ENCODE results near the gene CD2.

The CD2 gene

GRCh38 chr1:116721039-116721405 is 33.2 kb upstream of the CD2 start:
- Histone ChIP-seq H3K4me3 (ENCODE audit: low read length) (no peak overlapping the region), H3K4me1 (ENCODE audit: low read length) (no peaks in the 10 kb centered on the region), H3K27ac (ENCODE audit: low read length) (no peak overlapping the region), H3K9ac (ENCODE audit: low read length) (no peak overlapping the region), H3K36me3 (replicated peaks; ENCODE audit: low read depth, low read length) (no peaks in the 10 kb centered on the region), H2AFZ (ENCODE audit: low read depth, low read length) (no peak overlapping the region), H3K9me3 (ENCODE audit: insufficient read depth, low read length) (no peaks in the 10 kb centered on the region), H3K79me2 (ENCODE audit: low read length) (no peaks in the 10 kb centered on the region), H3K4me2 (ENCODE audit: low read length) (no peak overlapping the region), H3K27me3 (ENCODE audit: low read depth, low read length) (no peaks in the 10 kb centered on the region), H4K20me1 (ENCODE audit: insufficient read depth, low read length) (no peaks in the 10 kb centered on the region)
- no peak for TF ChIP-seq EZH2phosphoT487 (IDR thresholded peaks at IDR 0.05; ENCODE audit: low read depth)
- no peak for TF ChIP-seq CTCF (IDR thresholded peaks at IDR 0.05; ENCODE audit: low read depth, low read length)

- no peak overlapping the region for H3K9ac ChIP-seq (ENCODE audit: low read length)
- H3K4me2 ChIP-seq (ENCODE audit: low read length) = no peak overlapping the region
- H3K27ac ChIP-seq (ENCODE audit: low read length) = no peak overlapping the region
- no peaks in the 10 kb centered on the region for H3K79me2 ChIP-seq (ENCODE audit: low read length)
- no peak overlapping the region for H2AFZ ChIP-seq (ENCODE audit: low read depth, low read length)
- TF ChIP-seq CTCF (IDR thresholded peaks at IDR 0.05; ENCODE audit: low read depth, low read length) (no peak), EZH2phosphoT487 (IDR thresholded peaks at IDR 0.05; ENCODE audit: low read depth) (no peak)
- H3K4me3 ChIP-seq (ENCODE audit: low read length) = no peak overlapping the region
- H3K4me1 ChIP-seq (ENCODE audit: low read length) = no peaks in the 10 kb centered on the region
- H3K9me3 ChIP-seq (ENCODE audit: insufficient read depth, low read length) = no peaks in the 10 kb centered on the region
- H3K27me3 ChIP-seq (ENCODE audit: low read depth, low read length) = no peaks in the 10 kb centered on the region
- H4K20me1 ChIP-seq (ENCODE audit: insufficient read depth, low read length) = no peaks in the 10 kb centered on the region
- H3K36me3 ChIP-seq (replicated peaks; ENCODE audit: low read depth, low read length) = no peaks in the 10 kb centered on the region
Observed at GRCh38 chr1:116721451-116722007, 32.7 kb upstream of the CD2 start.

- Histone ChIP-seq H3K27ac (ENCODE audit: low read length) (no peak overlapping the region), H3K27me3 (ENCODE audit: low read depth, low read length) (no peaks in the 10 kb centered on the region), H3K4me2 (ENCODE audit: low read length) (no peak overlapping the region), H3K79me2 (ENCODE audit: low read length) (no peaks in the 10 kb centered on the region), H3K4me3 (ENCODE audit: low read length) (no peak overlapping the region), H3K4me1 (ENCODE audit: low read length) (peaks cover 6% of the 10 kb centered on the region), H2AFZ (ENCODE audit: low read depth, low read length) (no peak overlapping the region), H3K9ac (ENCODE audit: low read length) (no peak overlapping the region), H4K20me1 (ENCODE audit: insufficient read depth, low read length) (no peaks in the 10 kb centered on the region), H3K36me3 (replicated peaks; ENCODE audit: low read depth, low read length) (no peaks in the 10 kb centered on the region), H3K9me3 (ENCODE audit: insufficient read depth, low read length) (no peaks in the 10 kb centered on the region)
- TF ChIP-seq EZH2phosphoT487 (IDR thresholded peaks at IDR 0.05; ENCODE audit: low read depth) (no peak), CTCF (IDR thresholded peaks at IDR 0.05; ENCODE audit: low read depth, low read length) (no peak)
Observed at GRCh38 chr1:116722016-116722838, 32.0 kb upstream of the CD2 start.

- no peak overlapping the region for H3K27ac ChIP-seq (ENCODE audit: low read length)
- H3K4me3 ChIP-seq (ENCODE audit: low read length) = no peak overlapping the region
- H3K4me2 ChIP-seq (ENCODE audit: low read length) = no peak overlapping the region
- TF ChIP-seq CTCF (IDR thresholded peaks at IDR 0.05; ENCODE audit: low read depth, low read length) = peak; percentile 75
- no peak for TF ChIP-seq EZH2phosphoT487 (IDR thresholded peaks at IDR 0.05; ENCODE audit: low read depth)
- H4K20me1 ChIP-seq (ENCODE audit: insufficient read depth, low read length) = no peaks in the 10 kb centered on the region
- H3K27me3 ChIP-seq (ENCODE audit: low read depth, low read length) = no peaks in the 10 kb centered on the region
- no peak overlapping the region for H3K9ac ChIP-seq (ENCODE audit: low read length)
- peaks cover 12% of the 10 kb centered on the region for H3K4me1 ChIP-seq (ENCODE audit: low read length)
- no peak overlapping the region for H2AFZ ChIP-seq (ENCODE audit: low read depth, low read length)
- H3K9me3 ChIP-seq (ENCODE audit: insufficient read depth, low read length) = no peaks in the 10 kb centered on the region
- H3K36me3 ChIP-seq (replicated peaks; ENCODE audit: low read depth, low read length) = no peaks in the 10 kb centered on the region
- no peaks in the 10 kb centered on the region for H3K79me2 ChIP-seq (ENCODE audit: low read length)
Observed at GRCh38 chr1:116724765-116725375, 29.4 kb upstream of the CD2 start.
